ENCODE measurements around the gene CHST1.

The CHST1 gene

DNA sequence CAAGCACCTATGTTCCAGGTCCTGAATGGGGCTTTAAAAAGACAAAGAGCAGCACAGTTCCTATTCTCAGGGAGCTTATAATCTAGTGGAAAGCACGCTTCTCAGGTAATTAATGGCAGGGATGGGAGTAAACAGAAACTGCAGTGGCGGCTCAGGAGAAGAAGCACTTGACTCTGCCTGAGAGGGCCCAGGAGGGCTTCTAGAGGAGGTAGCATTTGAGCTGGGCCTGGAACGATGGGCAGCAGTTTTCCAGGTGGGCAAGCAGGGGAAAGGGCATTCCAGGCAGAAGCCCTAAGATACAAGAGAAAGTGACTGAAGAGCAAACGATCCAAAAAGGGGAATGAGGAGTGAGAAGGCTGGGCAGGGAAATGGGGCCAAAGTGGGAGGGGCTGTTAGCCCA, 37.1 kb upstream of the CHST1 start:
- ChIA-PET POLR2A (no interaction called here), CTCF (interaction anchor here (0.7 to 1.4 kb wide), 2 partner anchors 38 to 69 kb away, joined by 3 to 5 read pairs; no protein-coding TSS in a partner anchor)
- no peak for DNase-seq (ENCODE audit: low read depth, low spot score)
- no peak overlapping the region for H3K4me3 ChIP-seq (ENCODE audit: low read depth, low read length)
- TF ChIP-seq, protein P1, sequence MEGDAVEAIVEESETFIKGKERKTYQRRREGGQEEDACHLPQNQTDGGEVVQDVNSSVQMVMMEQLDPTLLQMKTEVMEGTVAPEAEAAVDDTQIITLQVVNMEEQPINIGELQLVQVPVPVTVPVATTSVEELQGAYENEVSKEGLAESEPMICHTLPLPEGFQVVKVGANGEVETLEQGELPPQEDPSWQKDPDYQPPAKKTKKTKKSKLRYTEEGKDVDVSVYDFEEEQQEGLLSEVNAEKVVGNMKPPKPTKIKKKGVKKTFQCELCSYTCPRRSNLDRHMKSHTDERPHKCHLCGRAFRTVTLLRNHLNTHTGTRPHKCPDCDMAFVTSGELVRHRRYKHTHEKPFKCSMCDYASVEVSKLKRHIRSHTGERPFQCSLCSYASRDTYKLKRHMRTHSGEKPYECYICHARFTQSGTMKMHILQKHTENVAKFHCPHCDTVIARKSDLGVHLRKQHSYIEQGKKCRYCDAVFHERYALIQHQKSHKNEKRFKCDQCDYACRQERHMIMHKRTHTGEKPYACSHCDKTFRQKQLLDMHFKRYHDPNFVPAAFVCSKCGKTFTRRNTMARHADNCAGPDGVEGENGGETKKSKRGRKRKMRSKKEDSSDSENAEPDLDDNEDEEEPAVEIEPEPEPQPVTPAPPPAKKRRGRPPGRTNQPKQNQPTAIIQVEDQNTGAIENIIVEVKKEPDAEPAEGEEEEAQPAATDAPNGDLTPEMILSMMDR (IDR thresholded peaks at IDR 0.05; ENCODE audit: insufficient read depth, low read length, missing control alignments): no peak

DNA sequence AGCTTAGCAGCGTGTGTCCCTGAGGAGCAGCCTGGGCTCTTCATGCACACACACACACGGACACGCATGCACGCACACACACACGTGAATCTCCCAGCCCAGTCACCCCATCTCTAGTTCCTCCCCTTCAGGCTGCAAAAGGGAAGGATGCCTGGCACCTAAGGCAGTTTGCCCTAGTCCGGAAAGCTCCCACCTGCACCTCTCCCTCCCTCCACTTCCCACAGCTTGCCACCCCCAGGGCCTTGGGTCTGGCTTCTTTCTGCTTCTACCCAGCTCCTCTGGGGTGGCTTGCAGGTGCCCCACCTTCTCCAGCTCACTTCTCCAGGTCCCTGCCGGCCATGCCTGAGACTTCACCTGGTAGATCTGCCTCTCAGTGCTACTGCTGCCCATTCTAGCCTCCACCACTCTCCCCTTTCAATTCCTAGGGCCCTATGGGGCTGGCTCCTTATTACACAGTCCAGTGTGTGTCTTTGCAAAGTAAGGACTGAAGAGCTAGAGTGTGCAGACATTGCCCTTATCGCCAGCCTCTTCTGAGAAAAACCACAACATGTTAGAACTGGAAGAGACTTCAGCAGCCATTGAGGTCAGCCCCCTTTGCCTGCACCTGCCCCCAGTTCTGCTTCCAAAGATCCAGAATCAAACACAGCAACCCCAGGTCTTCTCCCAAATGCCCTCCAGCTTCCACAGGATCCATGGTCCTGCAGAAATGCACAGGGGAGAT, 33.5 kb upstream of the CHST1 start:
- DNase-seq (ENCODE audit: low read depth, low spot score): no peak
- ChIA-PET CTCF (interaction anchor here (0.8 to 2.2 kb wide), 2 partner anchors 73 to 328 kb away, joined by 3 to 6 read pairs; no protein-coding TSS in a partner anchor), POLR2A (no interaction called here)
- TF ChIP-seq, protein P1 (IDR thresholded peaks at IDR 0.05; ENCODE audit: insufficient read depth, low read length, missing control alignments): no peak
- H3K4me3 ChIP-seq (ENCODE audit: low read depth, low read length): no peak overlapping the region

DNA sequence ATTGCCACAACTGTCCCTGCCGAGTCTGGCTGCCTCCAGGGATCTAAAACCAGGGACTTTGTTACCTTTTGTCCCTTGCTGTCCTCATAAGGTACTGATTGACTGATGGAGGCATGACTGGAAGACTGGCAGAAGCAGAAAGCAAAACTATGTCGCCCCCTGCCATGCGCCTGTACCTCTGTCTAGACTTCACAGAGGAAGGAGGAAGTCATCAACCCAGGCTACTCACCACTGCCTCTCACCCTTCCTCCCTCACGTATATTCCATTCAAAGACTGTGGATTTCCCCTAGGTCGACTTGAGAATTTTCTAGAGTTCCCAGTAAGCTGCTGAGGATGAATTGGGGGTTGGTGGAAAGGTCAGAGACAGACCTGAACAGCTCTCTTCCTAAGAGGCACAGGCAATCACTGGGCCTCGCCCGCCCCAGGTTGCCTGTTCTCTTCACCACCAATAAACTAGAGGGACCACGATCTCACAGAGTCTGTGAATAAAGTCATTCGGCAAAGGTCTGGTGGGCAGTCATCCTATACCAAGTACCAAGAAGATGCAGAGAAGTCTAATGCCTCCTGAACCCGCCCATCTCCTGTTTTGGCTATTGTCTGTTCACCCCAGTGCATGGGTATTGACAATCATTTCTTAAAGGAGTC, 27.5 kb upstream of the CHST1 start:
- POLR2A ChIA-PET: no interaction called here
- DNase-seq (ENCODE audit: low read depth, low spot score): no peak
- CTCF ChIA-PET: no interaction called here
- TF ChIP-seq, protein P1 (IDR thresholded peaks at IDR 0.05; ENCODE audit: insufficient read depth, low read length, missing control alignments): no peak
- H3K4me3 ChIP-seq (ENCODE audit: low read depth, low read length): no peak overlapping the region

DNA sequence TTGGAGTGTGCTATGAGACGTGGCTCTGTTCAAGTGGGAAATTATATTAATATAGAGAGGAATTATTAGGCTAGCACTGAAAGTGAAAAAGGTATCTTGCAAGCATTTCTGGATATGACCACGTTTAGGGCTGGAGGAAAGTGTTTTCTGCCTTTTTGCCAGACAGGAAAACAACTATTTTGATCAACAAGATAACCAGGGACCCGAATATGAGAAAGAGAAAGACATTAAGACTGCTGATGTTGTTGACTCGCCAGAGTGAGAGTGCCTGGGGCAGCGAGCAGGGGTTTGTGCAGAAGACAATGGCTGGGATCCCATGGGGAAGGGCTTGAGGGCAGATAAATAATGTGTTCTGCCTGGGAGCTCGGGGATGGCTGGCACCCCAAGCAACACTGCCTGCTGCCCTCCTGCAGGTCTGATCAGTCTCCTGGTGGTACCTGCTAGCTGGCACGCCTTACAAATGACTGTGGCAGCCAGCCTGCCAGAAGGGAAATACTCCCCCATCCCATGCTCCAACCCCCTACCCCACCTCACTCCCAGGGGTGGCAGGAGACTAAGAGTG, 23.1 kb upstream of the CHST1 start:
- POLR2A ChIA-PET: no interaction called here
- CTCF ChIA-PET: interaction anchor here (1.0 kb wide), 1 partner anchor 317 kb away, joined by 3 read pairs; no protein-coding TSS in a partner anchor
- TF ChIP-seq, protein P1 (IDR thresholded peaks at IDR 0.05; ENCODE audit: insufficient read depth, low read length, missing control alignments): no peak
- H3K4me3 ChIP-seq (ENCODE audit: low read depth, low read length): no peak overlapping the region
- no peak for DNase-seq (ENCODE audit: low read depth, low spot score)

DNA sequence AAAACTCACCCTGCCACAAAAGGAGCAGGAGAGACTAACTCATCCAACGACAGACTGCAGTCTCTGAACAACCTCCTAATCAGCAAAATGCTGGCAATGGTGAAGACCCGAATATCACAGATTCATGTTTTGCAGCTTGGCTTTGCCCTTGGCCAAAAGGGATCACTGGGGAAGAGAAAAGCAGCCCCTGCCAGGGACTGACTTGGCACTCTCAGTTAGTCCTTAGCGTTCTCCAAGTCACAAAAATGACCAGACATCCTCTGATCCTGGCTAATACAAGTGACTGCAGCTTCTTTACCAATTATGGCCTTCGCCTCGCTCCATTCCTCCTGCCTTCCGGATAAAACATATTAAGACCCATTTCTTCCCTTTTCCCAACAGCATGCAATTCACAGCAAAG, 22.4 kb upstream of the CHST1 start:
- TF ChIP-seq, protein P1 (IDR thresholded peaks at IDR 0.05; ENCODE audit: insufficient read depth, low read length, missing control alignments): no peak
- no peak overlapping the region for H3K4me3 ChIP-seq (ENCODE audit: low read depth, low read length)
- CTCF ChIA-PET: interaction anchor here (1.0 kb wide), 1 partner anchor 316 kb away, joined by 3 read pairs; no protein-coding TSS in a partner anchor
- no peak for DNase-seq (ENCODE audit: low read depth, low spot score)
- POLR2A ChIA-PET: no interaction called here

DNA sequence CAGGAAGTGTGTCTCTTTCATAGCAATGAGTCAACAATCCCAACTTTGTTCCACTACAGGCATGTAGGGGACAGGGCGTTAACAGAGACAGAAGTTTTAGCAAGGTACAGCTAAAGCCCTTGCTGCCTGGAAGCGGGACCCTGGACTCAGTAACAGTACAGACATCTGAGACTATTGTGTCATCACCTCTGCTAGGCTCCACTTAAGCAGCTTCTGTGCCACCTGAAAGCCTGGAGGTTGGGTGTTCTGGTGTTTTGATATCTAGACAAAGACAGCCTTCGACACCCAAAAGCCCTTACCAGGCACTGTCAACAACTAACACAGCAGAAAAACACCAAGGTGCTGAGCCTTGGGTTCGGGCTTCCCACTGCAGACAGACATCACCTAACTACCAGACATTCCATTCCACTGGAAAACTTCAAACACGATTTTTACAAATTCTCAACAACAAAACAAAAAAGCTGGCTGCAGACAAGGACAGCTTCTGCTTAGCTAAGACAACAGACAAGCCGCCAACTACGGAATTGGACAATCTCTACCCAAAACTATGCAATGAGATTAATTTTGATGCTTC, 20.6 kb upstream of the CHST1 start:
- ChIA-PET CTCF (no interaction called here), POLR2A (no interaction called here)
- H3K4me3 ChIP-seq (ENCODE audit: low read depth, low read length): no peak overlapping the region
- DNase-seq (ENCODE audit: low read depth, low spot score): no peak
- TF ChIP-seq, protein P1 (IDR thresholded peaks at IDR 0.05; ENCODE audit: insufficient read depth, low read length, missing control alignments): no peak

Data from AG04449 (cell line).